NCI-H2171 treated with DMSO at 0.1 percent for 48 hours (cell line): ENCODE data around the gene GHRH.

Experiments
- DNase-seq: peaks from one replicate; lab custom pipeline; 2025; lab: John Stamatoyannopoulos, UW

GHRH gene

DNA sequence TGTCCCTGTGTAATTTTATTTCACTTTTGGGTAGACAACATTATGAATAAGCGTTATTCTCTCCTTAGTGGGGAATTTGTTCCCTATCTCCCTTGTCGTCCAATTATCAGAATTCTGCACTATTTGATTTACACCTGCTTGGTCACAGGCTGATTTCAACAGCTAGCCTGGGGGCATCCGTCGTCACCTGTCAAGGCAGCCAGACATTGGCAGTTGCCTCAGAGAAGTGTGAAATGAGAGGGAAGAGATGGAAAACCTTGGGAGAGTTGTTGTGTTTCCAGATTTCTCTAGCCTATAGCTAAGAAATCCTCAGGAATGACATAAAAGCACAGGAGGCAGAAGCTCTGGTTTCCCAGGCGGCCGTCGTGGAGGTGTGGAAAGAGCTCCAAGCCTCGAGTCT lies 891 bp upstream of the GHRH start:
- no peak for DNase-seq

DNA sequence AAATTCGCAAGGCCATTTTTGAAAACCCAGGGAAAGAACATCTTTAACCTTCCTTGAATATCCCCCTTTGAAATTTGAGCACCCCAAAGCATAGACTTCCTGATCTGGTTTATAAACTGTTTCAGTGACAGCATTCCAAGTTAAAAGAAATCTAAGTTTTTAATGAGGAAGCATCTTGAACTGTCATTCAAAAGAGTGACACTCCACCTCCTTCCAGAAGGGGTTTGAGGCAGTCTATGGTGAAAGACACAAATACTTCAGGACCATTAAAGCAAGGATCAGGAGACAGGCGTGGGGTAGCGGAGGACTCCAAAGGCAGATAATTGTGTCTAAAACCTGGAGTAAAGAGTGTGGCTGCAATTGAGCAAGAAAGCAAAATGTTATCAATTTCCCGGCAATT lies 691 bp downstream of the GHRH start:
- DNase-seq: no peak

DNA sequence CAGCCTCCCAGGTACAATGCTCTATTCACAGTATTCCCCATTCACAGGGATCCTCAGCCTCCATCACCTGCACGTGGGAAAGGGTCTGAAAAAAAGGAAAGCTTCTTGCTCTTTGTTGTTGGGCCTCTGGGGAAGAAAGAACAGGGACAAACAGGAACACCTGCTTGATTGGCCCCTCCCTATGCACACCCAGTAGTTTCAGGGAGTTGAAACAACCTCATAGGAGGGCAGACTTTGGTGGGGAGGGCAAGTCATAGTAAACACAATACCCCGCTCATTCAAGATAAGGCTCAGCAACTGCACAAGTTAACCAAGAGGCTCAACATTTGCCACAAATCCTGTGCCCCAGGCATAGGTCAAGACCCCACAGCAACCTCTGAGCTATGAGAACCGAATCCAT lies 1.7 kb downstream of the GHRH start:
- DNase-seq: no peak

DNA sequence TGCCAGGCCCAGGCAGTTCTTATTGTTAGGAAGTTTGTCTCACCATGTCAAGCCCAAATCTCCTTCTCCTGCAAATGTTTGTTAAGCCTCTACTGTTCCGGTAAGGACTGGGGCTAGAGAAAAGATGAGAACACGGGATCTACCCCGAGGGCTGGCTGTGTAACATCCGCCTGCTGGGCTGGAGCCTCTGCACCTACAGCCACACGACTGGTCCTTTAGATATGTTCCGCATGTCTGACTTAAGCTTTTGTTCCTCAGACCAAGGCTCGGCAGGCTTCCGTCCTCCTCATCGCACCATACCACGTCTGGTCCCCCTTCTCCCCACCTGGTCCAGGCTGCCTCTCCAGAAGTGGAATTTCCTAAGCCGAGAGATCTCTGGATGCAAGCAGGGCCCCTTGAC lies 2.6 kb downstream of the GHRH start:
- DNase-seq: no peak

DNA sequence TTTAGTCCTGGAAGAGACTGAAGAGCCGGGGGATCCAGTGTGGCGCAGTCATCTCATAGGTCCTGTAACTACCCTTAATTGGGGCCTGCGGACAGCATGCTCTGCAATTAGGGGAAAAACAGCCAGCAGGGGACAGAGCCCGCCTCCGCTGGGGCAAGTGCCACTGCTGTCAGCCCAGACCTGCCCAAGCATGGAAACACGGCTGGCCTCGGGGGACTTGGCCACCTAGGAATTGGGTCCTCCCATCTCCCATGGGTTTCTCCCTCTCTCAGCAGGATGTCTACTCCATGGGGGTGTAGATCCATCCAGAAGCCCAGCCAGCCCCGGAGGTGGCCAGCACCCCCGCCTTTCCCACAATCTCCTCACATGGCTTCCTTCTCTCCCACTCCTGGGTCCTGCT lies 3.6 kb downstream of the GHRH start:
- no peak for DNase-seq

DNA sequence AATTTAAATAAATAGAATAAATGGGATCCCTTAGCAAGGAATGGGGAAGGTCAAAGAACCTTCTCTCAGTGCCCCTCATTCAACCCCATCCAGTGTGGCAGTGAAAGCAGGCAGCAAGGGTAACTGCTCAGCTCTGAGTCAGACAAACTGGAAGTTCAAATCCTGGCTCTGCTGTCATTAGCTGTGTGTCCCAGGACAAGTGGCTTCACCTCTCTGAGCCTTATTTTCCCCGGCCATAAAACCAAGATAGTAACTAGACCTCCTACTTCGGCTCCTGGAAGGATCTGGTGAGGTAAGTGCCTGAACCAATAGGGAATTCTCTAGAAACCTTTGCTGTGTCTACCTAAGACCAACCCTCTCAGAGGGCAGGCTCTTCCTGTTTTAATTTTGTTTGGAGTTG lies 4.1 kb downstream of the GHRH start:
- DNase-seq: no peak

DNA sequence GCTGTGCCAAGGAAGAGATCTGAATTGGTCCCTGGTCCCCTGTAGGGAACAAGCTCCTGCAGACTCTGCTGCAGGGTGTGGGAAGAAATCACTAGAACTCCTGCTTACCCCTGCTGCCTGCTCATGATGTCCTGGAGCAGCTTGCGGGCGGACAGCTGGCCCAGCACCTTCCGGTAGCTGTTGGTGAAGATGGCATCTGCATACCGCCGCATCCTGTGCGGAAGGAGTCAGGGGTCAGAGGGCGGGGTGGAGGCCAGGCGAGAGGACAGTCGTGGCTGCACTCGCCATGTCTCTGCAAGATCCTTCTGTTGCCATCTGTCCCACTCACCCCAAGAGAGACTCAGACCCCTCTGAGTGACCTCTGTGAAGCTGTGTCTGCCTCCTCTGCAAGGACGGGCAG lies 5.3 kb downstream of the GHRH start:
- DNase-seq: no peak

DNA sequence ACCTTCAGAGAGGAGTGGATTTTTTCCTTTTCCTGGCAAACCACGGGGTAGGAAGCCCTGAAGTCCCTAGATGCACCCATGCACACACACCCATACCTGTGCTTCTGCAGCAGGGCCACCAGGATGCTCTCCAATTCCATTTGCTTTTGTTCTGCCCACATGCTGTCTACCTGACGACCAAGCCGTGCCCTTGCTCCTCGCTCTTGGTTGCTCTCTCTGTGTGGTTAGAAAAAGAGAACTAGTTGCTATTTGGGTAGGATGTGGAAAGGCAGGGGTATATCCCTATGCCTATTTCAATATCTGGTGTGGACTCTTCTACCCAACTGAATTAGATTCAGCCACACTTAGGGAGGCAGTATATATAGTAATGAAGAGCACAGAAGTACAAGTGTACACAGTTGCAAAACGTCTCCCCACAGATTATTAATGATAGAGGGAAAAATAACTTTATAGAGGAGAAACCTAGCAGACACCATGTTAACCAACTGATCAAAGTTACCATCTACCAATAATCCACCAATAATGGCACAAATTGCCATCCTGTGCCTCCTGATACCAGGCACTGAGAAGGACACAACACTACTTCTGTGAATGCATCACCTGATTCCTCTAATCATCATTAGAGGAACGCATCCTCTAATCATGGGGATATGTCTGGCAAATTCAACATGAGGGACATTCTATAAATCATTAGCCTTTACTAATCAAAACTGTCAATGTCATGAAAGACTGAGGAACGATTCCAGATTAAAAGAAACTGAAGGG lies 7.3 kb downstream of the GHRH start:
- no peak for DNase-seq

DNA sequence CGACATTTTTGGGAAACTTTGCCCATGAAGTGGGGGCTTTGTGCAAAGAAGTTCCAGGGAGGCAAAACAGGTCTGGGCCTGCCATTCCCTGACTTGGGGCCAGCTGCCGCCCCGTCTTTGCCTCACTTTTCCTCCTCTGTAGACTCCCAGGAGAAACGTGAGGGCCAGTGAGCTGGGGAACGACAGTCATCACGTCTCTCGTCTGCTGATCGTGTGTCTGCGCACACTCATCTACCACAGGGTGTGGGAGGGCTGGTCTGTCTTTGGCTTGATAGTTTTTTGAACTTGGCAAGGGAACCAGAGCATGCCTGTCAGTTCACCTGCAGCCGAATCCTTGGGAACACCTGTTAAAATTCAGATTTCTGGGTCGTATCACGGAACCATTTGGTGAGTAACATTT lies 8.5 kb downstream of the GHRH start:
- DNase-seq: no peak

DNA sequence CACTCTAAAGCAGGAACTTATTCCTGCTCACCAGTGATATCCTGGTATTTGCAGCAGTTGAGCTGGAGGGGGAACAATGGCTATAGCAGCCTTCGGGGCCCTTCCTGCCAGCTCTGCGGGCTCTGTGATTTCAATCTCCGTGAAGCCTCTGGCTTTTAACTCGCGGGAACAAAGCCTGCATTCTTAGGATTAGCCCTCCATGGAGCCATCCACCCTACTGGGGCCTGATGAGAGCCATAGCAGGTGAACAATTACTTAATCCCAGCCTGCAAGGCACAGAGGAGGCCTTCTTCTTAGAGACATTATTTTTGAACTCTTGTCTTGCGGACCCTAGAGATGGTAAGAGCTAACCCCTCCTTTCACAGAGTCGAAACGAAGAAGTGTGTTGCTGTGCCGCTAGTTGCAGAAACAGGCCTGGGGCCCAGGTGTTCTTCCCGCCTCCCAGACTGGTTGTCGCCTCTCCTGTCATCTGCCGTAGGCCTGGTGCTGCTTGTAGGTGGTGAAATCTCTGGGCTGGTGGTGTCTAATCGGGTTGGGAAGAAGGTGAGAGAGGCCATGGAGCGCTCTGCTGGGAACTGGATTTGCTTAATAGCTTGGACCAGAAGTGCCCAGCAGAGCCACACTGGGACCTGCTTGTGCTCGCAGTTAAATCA lies 9.7 kb downstream of the GHRH start:
- no peak for DNase-seq

DNA sequence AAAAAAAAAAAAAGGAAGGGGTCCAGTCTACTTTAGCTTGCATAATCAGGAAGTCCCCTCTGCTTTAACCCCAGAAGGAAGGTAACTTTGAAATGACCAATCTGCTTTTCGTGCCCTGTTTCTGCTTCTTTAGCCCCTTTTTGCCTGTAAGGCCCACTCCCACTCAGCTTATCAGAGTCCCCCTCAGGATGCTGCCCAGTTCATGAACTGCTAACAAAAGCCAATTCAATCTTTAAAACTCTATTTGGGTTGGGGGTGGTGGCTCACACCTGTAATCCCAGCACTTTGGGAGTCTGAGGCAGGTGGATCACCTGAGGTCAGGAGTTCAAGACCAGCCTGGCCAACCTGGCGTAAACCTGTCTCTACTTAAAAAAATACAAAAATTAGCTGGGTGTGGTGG lies 12.3 kb downstream of the GHRH start:
- no peak for DNase-seq

DNA sequence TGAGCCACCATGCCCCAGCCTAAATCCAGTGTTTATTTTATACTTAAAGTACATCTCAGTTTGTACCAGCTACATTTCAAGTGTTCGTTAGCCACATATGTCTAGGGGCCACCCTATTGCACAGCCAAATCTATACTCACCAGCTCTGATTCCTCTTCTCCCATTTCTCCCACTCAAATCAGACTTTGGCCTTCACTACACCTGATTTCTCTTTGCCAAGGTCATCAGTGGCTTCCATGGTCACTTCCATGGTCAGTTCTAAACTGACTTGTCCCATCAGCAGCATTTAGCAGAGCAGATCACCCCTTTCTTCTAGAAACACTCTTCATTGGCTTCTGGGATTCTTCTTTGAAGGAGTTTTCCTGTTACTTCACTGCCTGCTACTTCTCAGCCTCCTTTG lies 14.1 kb downstream of the GHRH start:
- DNase-seq: no peak

DNA sequence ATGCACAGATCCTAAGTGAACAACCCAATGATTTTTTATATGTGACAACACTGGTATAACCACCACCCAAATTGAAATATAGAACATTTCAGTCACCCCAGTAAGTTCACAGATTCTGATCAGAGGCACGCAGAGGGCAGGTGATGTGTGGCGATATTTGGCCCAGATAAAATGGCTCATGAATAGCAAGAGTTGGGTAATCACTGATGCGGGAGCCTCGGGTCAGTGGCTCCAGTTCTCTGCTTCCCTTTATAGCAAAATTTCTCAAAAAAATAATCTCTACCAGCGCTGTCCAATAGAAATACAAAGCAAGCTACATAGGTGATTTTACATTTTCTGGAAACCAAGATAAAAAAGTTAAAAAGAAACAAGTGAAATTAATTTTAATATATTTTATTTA lies 14.9 kb downstream of the GHRH start:
- no peak for DNase-seq

DNA sequence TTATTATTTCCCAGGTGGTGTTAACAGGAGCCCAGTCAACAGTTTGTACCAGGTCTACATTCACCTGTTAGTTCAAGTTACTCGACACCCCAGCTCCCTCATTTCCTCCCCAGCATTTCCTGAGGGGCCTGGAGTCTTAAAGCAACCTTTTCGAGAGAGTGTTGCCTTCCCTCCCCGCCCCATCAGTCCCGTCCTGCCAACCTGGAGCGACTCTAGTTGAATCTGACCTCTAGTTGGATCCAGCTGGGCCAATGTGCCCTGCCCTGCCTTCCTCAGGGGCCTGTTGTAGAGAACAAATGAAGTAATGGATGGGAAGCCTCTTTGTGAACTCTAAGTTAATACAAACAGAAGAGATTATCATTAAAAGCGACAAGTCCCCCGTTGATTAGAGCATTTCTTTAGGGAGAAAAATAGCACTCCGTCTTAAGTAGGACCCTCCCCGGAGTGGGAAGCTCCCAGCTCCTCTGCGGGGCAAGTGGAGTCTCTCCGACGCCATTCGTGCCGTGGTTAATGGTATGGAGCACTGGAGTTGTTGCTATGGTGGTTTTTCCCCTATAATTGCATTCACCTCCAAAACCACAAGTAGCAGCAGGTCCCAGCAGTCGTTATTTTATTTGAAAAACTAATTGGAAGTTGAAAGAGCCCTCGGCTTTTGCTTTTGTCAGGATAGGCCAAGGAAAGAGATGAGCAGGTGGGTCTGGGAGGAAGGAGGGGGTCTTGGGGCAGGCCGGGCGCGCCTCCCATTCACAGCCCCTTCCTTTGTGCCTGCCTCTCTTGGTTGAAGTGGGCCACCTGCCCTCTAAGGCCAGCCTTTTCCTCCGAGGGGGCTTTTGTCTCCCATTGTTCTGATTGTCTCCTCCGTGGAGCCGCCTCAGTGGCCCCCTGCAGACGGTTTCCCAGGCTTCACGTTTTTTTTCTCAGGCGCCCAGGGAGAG lies 16.1 kb downstream of the GHRH start:
- no peak for DNase-seq

DNA sequence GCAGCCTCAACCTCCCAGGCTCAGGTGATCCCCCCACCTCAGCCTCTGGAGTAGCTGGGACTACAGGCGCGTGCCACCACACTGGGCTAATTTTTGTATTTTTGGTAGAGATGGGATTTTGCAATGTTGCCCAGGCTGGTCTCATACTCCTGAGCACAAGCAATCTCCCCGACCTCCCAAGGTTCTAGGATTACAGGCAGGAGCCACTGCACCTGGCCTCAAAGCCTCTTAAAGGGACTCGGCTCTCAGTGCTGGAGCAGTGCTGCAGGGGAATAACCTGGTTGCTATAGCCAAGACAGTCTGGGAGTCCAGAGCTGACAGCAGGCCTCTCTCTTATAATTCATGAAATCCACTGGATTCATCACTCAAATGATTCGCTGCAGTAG lies 17.0 kb downstream of the GHRH start:
- no peak for DNase-seq

DNA sequence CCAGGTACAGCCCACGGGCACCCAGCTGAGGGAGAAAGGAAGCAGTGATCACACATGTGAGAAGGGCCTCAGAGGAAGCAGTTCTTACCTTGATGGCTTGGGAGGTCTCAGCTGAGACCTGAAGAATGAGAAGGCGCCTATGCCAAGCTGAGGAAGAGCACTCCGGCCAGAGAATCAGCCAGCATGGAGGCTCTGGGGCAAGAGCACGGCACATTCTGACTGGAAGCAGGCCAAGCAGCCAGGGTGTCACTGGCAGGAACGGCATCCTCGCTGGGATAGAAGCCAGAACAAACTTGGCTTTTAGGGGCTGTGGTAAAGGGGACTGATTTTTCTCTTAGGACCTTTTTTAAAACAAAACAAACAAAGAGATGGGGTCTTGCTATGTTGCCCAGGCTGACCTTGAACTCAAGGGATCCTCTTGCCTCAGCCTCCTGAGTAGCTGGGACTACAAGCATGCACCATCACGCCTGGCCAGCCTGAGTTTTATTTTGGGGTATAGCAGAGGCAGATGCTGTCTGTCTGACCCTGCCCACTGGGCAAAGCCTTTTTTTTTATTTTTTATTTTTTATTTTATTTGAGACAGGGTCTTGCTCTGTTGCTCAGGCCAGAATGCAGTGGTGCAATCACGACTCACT lies 17.6 kb downstream of the GHRH start:
- DNase-seq: no peak

DNA sequence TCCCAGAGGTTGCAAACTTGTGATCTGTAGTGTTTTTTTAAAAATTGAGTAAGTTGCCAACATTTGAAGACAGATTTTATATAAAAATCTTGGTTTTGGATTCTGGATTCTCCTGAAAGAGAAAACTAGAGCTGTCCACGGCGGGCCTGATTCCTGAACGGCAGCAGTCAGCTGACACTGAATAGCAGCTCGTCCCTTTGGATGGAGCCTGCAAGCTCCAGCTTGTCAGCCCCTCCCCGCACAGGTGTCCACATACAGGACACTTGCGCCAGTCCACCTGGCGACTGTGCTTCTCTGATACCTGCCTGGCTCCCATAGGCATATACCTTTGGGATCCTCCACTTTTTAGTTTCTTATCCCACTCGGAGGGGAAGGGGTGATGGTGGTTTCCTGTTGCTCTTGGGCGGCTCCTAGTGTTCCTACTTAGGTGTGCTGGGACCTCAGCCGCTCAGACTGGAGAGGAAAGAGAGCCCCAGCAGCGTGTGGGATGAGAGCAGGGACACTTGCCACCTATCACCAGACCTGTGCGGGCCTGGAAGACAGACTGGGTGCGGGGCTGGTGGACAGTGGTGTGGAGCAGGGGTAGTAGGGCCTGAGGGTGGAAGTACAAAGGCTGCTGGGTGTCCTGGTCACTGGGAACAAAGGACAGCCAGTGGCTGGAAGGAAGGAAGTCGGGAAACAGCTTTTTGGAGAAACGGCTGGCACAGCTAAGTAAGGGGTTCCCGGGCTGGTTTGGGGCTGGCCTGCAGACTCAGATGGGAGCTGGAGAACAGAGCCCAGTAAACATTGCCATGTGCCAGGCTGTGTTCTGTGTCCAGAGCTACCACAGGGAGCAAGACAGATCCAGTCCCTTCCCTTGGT lies 18.3 kb downstream of the GHRH start:
- DNase-seq: no peak

DNA sequence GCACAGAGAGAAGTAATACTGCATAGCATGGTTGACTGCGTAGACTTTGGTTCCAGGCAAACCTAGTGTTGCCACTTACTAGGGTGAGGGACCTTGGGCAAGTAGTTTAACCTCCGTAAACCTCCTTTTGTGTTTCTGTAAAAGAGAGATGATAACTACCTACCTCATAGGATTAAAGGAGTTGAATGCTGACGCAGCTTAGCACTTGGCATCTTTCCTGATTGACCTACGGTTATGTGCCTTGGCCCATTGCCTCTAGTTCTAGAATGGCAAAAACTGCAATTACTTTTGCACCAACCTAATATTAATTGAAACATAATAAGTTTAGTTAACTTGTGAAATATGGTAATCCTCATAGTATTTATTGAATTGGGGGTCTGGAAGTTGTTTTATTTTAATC lies 19.1 kb downstream of the GHRH start:
- DNase-seq: no peak

DNA sequence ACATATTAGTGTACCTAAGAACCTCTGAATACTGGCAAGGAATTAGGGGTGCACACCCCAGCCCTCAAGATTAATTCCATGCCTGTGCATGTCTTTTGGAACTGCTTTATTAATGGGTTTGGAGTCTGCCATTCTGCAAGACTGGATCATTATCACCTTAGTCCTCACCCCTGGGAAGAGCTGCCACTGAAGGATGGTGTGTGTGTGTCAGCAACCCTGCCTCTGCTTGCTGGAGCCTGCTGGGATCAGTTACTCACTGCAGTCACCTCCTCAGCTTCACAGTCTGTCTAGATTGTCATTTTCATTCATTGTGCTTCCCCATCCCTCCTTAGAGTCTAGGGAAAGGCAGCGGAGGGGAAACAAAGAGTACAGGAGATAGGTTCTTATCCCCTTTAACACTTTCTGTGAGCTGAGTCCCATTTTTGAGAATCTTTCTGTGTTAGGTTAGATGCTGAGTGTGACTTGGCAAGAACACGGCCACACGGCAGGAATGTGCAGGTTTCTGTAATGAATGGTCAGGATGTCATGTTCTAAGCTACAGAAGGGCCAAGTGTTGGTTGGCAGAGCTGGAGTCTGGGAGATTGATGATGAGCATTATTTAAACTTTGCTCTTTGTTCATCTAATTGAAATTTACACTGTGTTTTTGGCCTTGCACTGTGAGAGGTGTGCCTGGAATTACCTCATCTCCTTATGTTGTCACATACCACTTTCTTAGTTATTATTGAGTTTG lies 21.1 kb downstream of the GHRH start:
- no peak for DNase-seq

DNA sequence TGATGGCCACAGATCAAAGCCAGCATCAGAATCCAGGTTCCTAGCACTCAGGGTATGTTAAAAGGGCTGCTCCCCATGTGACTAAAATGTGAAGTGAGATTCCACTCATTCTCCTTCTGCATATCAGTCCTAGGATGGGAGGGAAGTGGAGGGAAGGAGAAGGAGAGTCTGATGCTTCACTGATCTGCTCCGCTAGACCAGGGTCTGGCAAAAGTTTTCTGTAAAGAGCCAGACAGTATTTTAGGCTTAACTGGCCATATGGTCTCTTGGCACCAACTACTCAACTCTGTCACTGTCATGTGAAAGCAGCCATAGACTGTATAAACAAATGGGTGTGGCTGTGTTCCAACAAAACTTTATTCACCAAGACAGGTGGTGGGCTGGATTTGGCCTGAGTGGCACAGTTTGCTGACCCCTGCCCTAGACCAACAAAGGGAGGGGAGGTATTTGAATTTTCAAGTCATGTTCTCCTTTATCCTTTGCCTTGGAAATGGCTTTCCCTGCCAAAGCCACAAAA lies 22.6 kb downstream of the GHRH start:
- DNase-seq: peak; percentile 42

DNA sequence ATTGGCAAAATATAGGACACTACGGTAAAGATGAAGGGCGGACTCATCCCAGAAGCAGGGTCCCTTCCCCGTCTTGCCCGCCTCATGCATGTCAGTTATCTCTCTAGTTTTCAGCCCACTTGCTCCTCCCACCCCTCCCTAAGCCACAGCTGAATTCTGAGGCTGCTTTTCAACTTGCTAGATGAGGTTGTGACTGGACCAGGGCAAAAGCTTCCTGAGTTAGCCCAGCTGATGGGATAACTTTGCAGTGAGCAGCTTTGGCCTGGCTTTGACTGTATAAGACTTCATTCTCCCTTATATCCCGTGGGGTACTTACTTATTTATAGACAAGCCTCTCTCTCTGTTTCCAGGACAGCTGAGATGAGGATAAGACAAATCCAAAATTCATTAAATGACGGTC lies 23.2 kb downstream of the GHRH start:
- DNase-seq: no peak
